NB4 (cell line): Measurements from ENCODE around the gene CLSTN2.

ENCODE experiments used
- DNase-seq: peaks from one replicate; pipeline ENCODE4 v3.0.0; 2010; ENCODE audit warnings: low read depth
- H3K4me3 ChIP-seq: one replicate; pipeline ENCODE4 v1.5.1; 2011; ENCODE audit warnings: mild to moderate bottlenecking, low read depth, low read length, moderate library complexity
- CTCF ChIP-seq: IDR thresholded peaks from one replicate; pipeline ENCODE4 v1.5.1; 2012; ENCODE audit warnings: low read depth, low read length
- MAX ChIP-seq: IDR thresholded peaks from 2 replicates; pipeline ENCODE4 v1.6.1; 2011; ENCODE audit warnings: low read depth, low read length
- MYC ChIP-seq: IDR thresholded peaks from 2 replicates; pipeline ENCODE4 v1.6.1; 2011; ENCODE audit warnings: low read depth, low read length
- POLR2A ChIP-seq: IDR thresholded peaks from 2 replicates; pipeline ENCODE4 v1.6.1; 2011; ENCODE audit warnings: mild to moderate bottlenecking; ENCODE audit not compliant: insufficient read length; ENCODE audit errors: extremely low read depth

The CLSTN2 gene

GRCh38 chr3:140597364-140597763 lies 662.4 kb downstream of the CLSTN2 start:
- no peak overlapping the region for H3K4me3 ChIP-seq
- TF ChIP-seq CTCF (no peak), POLR2A (no peak), MYC (no peak), MAX (no peak)
- DNase-seq, result no peak

GRCh38 chr3:140597792-140598191 lies 662.8 kb downstream of the CLSTN2 start:
- TF ChIP-seq CTCF (no peak), MAX (no peak), POLR2A (no peak), MYC (no peak)
- H3K4me3 ChIP-seq, result no peak overlapping the region
- no peak for DNase-seq

- TF ChIP-seq MYC (no peak), POLR2A (no peak), CTCF (no peak), MAX (no peak)
- H3K4me3 ChIP-seq, result no peak overlapping the region
- DNase-seq, result no peak
Observed at GRCh38 chr3:140599009-140599408, 664.0 kb downstream of the CLSTN2 start.

- H3K4me3 ChIP-seq, result no peak overlapping the region
- no peak for DNase-seq
- no peak for TF ChIP-seq MYC
Observed at GRCh38 chr3:140599496-140599895, 664.5 kb downstream of the CLSTN2 start.

- no peak for DNase-seq
- H3K4me3 ChIP-seq, result no peak overlapping the region
- TF ChIP-seq POLR2A (no peak), CTCF (no peak), MAX (no peak), MYC (no peak)
Observed at GRCh38 chr3:140601881-140602280, 666.9 kb downstream of the CLSTN2 start.

- no peak overlapping the region for H3K4me3 ChIP-seq
- no peak for TF ChIP-seq POLR2A
- TF ChIP-seq CTCF, result no peak
- TF ChIP-seq MYC, result no peak
- no peak for TF ChIP-seq MAX
- no peak for DNase-seq
Observed at GRCh38 chr3:140602781-140603180, 667.8 kb downstream of the CLSTN2 start.
